Measurements from ENCODE around the gene HBZ. TPM values are rescaled to one million over a fixed set of nuclear protein-coding genes. Genes with fewer than 3 reads are reported as not detected.
"Not testable (repeated sequence)": the region's sequence is repeated elsewhere in the genome, so short reads cannot be mapped to it uniquely, and the experiment has no call there.

Gene HBZ
- total and polyA plus RNA-seq, 4 donors = 1.1 to 5.0 (median 2.4) TPM

- no peak overlapping the region for H3K4me3 ChIP-seq (ENCODE audit: low read depth, low read length)
- no peaks in the 10 kb centered on the region for H3K9me3 ChIP-seq (ENCODE audit: control insufficient read depth, insufficient read depth, low read length)
- no peaks in the 10 kb centered on the region for H3K36me3 ChIP-seq (ENCODE audit: control insufficient read depth, insufficient read depth, low read length)
- no peak overlapping the region for H3K27ac ChIP-seq (ENCODE audit: low read depth, low read length)
- no peak for DNase-seq (ENCODE audit: low read depth in 4 of 6, low spot score in 6 of 6)
- peaks cover 23% of the 10 kb centered on the region for H3K4me1 ChIP-seq (ENCODE audit: control insufficient read depth, insufficient read depth, low read length)
- peaks cover 68% of the 10 kb centered on the region for H3K27me3 ChIP-seq (ENCODE audit: control insufficient read depth, insufficient read depth, low read length)
- WGBS (ENCODE audit: insufficient coverage) = 70% methylated on average over 6 of the region's 6 CpGs
These were observed 16.0 kb downstream of the HBZ start for GRCh38 chr16:168424-168823.

- no peak for DNase-seq (ENCODE audit: low read depth in 4 of 6, low spot score in 6 of 6)
- Histone ChIP-seq H3K4me3 (ENCODE audit: low read depth, low read length) (no peak overlapping the region), H3K27ac (ENCODE audit: low read depth, low read length) (no peak overlapping the region), H3K27me3 (ENCODE audit: control insufficient read depth, insufficient read depth, low read length) (peaks cover 71% of the 10 kb centered on the region), H3K36me3 (ENCODE audit: control insufficient read depth, insufficient read depth, low read length) (no peaks in the 10 kb centered on the region), H3K4me1 (ENCODE audit: control insufficient read depth, insufficient read depth, low read length) (peaks cover 24% of the 10 kb centered on the region), H3K9me3 (ENCODE audit: control insufficient read depth, insufficient read depth, low read length) (no peaks in the 10 kb centered on the region)
- whole genome bisulfite sequencing (ENCODE audit: insufficient coverage) = 48% methylated on average over 3 of the region's 3 CpGs
These were observed 16.6 kb downstream of the HBZ start for GRCh38 chr16:169014-169413.

- peaks cover 77% of the 10 kb centered on the region for H3K27me3 ChIP-seq (ENCODE audit: control insufficient read depth, insufficient read depth, low read length)
- not testable (repeated sequence) for H3K4me3 ChIP-seq (ENCODE audit: low read depth, low read length); H3K9me3 ChIP-seq (ENCODE audit: control insufficient read depth, insufficient read depth, low read length); DNase-seq (ENCODE audit: low read depth in 4 of 6, low spot score in 6 of 6); H3K36me3 ChIP-seq (ENCODE audit: control insufficient read depth, insufficient read depth, low read length); H3K27ac ChIP-seq (ENCODE audit: low read depth, low read length)
- peaks cover 21% of the 10 kb centered on the region for H3K4me1 ChIP-seq (ENCODE audit: control insufficient read depth, insufficient read depth, low read length)
- WGBS (ENCODE audit: insufficient coverage) = 0% methylated on average over 2 of the region's 5 CpGs
These were observed 17.7 kb downstream of the HBZ start for GRCh38 chr16:170088-170507.

- H3K9me3 ChIP-seq (ENCODE audit: control insufficient read depth, insufficient read depth, low read length) = no peaks in the 10 kb centered on the region
- H3K27ac ChIP-seq (ENCODE audit: low read depth, low read length) = no peak overlapping the region
- H3K36me3 ChIP-seq (ENCODE audit: control insufficient read depth, insufficient read depth, low read length) = no peaks in the 10 kb centered on the region
- H3K27me3 ChIP-seq (ENCODE audit: control insufficient read depth, insufficient read depth, low read length) = peaks cover 77% of the 10 kb centered on the region
- H3K4me1 ChIP-seq (ENCODE audit: control insufficient read depth, insufficient read depth, low read length) = peaks cover 14% of the 10 kb centered on the region
- WGBS (ENCODE audit: insufficient coverage) = no CpG with 5 or more reads among the region's 1 CpG
- DNase-seq (ENCODE audit: low read depth in 4 of 6, low spot score in 6 of 6) = no peak
- H3K4me3 ChIP-seq (ENCODE audit: low read depth, low read length) = no peak overlapping the region
These were observed 18.3 kb downstream of the HBZ start for GRCh38 chr16:170788-171187.

GRCh38 chr16:172374-172941 is 20.0 kb downstream of the HBZ start, which contains the start of gene HBA2:
Gene HBA2 (plus strand): TSS chr16:172876. CDS start chr16:172913, 37 bp downstream.
- H3K27me3 ChIP-seq (ENCODE audit: control insufficient read depth, insufficient read depth, low read length) = peaks cover 64% of the 10 kb centered on the region
- H3K36me3 ChIP-seq (ENCODE audit: control insufficient read depth, insufficient read depth, low read length); H3K9me3 ChIP-seq (ENCODE audit: control insufficient read depth, insufficient read depth, low read length); H3K4me1 ChIP-seq (ENCODE audit: control insufficient read depth, insufficient read depth, low read length); H3K27ac ChIP-seq (ENCODE audit: low read depth, low read length); DNase-seq (ENCODE audit: low read depth in 4 of 6, low spot score in 6 of 6); H3K4me3 ChIP-seq (ENCODE audit: low read depth, low read length): not testable (repeated sequence)
- no CpG with 5 or more reads among the region's 74 CpGs for WGBS (ENCODE audit: insufficient coverage)

- H3K27ac ChIP-seq (ENCODE audit: low read depth, low read length); H3K9me3 ChIP-seq (ENCODE audit: control insufficient read depth, insufficient read depth, low read length); H3K36me3 ChIP-seq (ENCODE audit: control insufficient read depth, insufficient read depth, low read length); DNase-seq (ENCODE audit: low read depth in 4 of 6, low spot score in 6 of 6); H3K4me3 ChIP-seq (ENCODE audit: low read depth, low read length); H3K4me1 ChIP-seq (ENCODE audit: control insufficient read depth, insufficient read depth, low read length): not testable (repeated sequence)
- peaks cover 64% of the 10 kb centered on the region for H3K27me3 ChIP-seq (ENCODE audit: control insufficient read depth, insufficient read depth, low read length)
- WGBS (ENCODE audit: insufficient coverage) = 5% methylated on average over 20 of the region's 44 CpGs
These were observed 20.9 kb downstream of the HBZ start for GRCh38 chr16:173211-173854.

- 22% methylated on average over 4 of the region's 13 CpGs for WGBS (ENCODE audit: insufficient coverage)
- H3K9me3 ChIP-seq (ENCODE audit: control insufficient read depth, insufficient read depth, low read length); H3K4me3 ChIP-seq (ENCODE audit: low read depth, low read length); H3K27ac ChIP-seq (ENCODE audit: low read depth, low read length); H3K4me1 ChIP-seq (ENCODE audit: control insufficient read depth, insufficient read depth, low read length); H3K36me3 ChIP-seq (ENCODE audit: control insufficient read depth, insufficient read depth, low read length): not testable (repeated sequence)
- peak in 1 of 6 donors; percentile 17 for DNase-seq (ENCODE audit: low read depth in 4 of 6, low spot score in 6 of 6)
- H3K27me3 ChIP-seq (ENCODE audit: control insufficient read depth, insufficient read depth, low read length) = peaks cover 62% of the 10 kb centered on the region
These were observed 21.7 kb downstream of the HBZ start for GRCh38 chr16:173928-174769.

- no peak for DNase-seq (ENCODE audit: low read depth in 4 of 6, low spot score in 6 of 6)
- WGBS (ENCODE audit: insufficient coverage) = 31% methylated on average over 3 of the region's 8 CpGs
- Histone ChIP-seq H3K36me3 (ENCODE audit: control insufficient read depth, insufficient read depth, low read length) (no peaks in the 10 kb centered on the region), H3K27me3 (ENCODE audit: control insufficient read depth, insufficient read depth, low read length) (peaks cover 65% of the 10 kb centered on the region), H3K27ac (ENCODE audit: low read depth, low read length) (no peak overlapping the region), H3K9me3 (ENCODE audit: control insufficient read depth, insufficient read depth, low read length) (no peaks in the 10 kb centered on the region), H3K4me1 (ENCODE audit: control insufficient read depth, insufficient read depth, low read length) (peaks cover 12% of the 10 kb centered on the region), H3K4me3 (ENCODE audit: low read depth, low read length) (no peak overlapping the region)
These were observed 22.8 kb downstream of the HBZ start for GRCh38 chr16:175011-175949.

- H3K9me3 ChIP-seq (ENCODE audit: control insufficient read depth, insufficient read depth, low read length); H3K36me3 ChIP-seq (ENCODE audit: control insufficient read depth, insufficient read depth, low read length); DNase-seq (ENCODE audit: low read depth in 4 of 6, low spot score in 6 of 6); H3K4me3 ChIP-seq (ENCODE audit: low read depth, low read length); H3K27ac ChIP-seq (ENCODE audit: low read depth, low read length): not testable (repeated sequence)
- H3K4me1 ChIP-seq (ENCODE audit: control insufficient read depth, insufficient read depth, low read length) = peaks cover 19% of the 10 kb centered on the region
- no CpG with 5 or more reads among the region's 39 CpGs for WGBS (ENCODE audit: insufficient coverage)
- H3K27me3 ChIP-seq (ENCODE audit: control insufficient read depth, insufficient read depth, low read length) = peaks cover 61% of the 10 kb centered on the region
These were observed 23.6 kb downstream of the HBZ start for GRCh38 chr16:176006-176405.

All from spinal cord (tissue), 10 donors.